ENCODE measurements around the gene PMP22.

Gene PMP22

DNA sequence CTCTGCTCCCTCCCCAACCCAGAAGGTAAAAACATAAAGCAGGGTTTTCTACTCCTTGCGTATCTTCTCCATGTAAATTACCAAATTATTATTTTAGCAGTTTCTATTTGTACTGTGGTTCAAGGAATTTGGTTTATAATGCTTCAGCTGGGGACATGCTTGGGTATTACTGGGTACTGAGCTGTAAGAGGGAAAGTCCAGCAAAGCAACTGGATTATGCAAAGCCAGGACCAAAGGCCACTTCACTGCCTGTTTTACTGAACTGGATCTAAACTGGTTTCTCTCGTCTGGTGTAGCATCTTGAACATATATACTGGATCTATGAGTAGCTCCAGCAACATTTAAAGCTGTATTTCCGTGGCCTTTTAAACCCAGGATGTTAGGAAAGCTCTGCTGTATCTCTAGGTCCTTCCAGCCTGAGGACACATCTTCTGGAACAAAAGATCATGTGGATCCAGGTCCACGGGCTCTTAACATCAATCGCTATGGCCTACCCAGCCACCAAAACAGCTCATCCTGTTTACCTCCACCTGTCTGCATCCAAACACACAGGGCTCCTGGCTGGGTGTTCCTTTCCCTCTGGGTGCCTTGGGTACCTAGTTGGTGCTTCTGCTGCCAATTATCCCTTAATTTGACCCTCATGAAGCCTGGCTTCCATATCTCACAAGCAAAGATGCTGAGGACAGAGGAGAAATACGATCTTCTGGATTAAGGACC is 7.2 kb downstream of the PMP22 start:
- H3K36me3 ChIP-seq (ENCODE audit: control insufficient read depth, insufficient read depth, low read length): no peaks in the 10 kb centered on the region
- H3K27me3 ChIP-seq (replicated peaks; ENCODE audit: control insufficient read depth, insufficient read depth, low read length): no peaks in the 10 kb centered on the region; the same call in none of the 2 replicates
- DNase-seq (ENCODE audit: extremely low read depth, insufficient read length): no peak
- TF ChIP-seq CTCF (IDR thresholded peaks at IDR 0.05; ENCODE audit: insufficient read depth, low read length, poor library complexity, severe bottlenecking): no peak
- no peak overlapping the region for H3K4me3 ChIP-seq (replicated peaks; ENCODE audit: low read depth, low read length)

GRCh38 chr17:15257258-15257788 is 7.8 kb downstream of the PMP22 start:
- no peak overlapping the region for H3K4me3 ChIP-seq (replicated peaks; ENCODE audit: low read depth, low read length)
- TF ChIP-seq CTCF (IDR thresholded peaks at IDR 0.05; ENCODE audit: insufficient read depth, low read length, poor library complexity, severe bottlenecking): peak; percentile 90
- peak; percentile 25 for DNase-seq (ENCODE audit: extremely low read depth, insufficient read length)
- no peaks in the 10 kb centered on the region; the same call in none of the 2 replicates for H3K27me3 ChIP-seq (replicated peaks; ENCODE audit: control insufficient read depth, insufficient read depth, low read length)
- no peaks in the 10 kb centered on the region for H3K36me3 ChIP-seq (ENCODE audit: control insufficient read depth, insufficient read depth, low read length)

DNA sequence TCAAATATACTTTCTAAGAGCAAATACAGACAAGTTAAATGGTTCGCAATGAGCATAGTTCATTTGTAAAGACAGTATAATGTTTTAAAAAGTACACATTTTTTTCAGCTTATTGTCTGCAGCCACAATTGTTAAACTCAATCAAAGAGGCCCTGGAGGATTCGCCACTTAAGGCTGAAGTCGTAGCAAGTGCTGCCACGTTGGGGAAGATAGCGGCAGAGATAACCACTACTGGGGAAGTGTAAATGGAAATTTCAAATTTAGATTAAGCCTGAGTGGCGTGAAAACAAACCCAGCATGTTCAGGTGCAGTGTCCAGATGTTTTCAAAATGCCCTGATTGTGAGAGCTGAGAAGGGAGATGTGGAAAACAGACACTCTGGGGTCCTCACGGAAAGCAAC is 8.4 kb downstream of the PMP22 start:
- no peaks in the 10 kb centered on the region; the same call in none of the 2 replicates for H3K27me3 ChIP-seq (replicated peaks; ENCODE audit: control insufficient read depth, insufficient read depth, low read length)
- DNase-seq (ENCODE audit: extremely low read depth, insufficient read length): no peak
- H3K36me3 ChIP-seq (ENCODE audit: control insufficient read depth, insufficient read depth, low read length): no peaks in the 10 kb centered on the region
- H3K4me3 ChIP-seq (replicated peaks; ENCODE audit: low read depth, low read length): no peak overlapping the region
- no peak for TF ChIP-seq CTCF (IDR thresholded peaks at IDR 0.05; ENCODE audit: insufficient read depth, low read length, poor library complexity, severe bottlenecking)

DNA sequence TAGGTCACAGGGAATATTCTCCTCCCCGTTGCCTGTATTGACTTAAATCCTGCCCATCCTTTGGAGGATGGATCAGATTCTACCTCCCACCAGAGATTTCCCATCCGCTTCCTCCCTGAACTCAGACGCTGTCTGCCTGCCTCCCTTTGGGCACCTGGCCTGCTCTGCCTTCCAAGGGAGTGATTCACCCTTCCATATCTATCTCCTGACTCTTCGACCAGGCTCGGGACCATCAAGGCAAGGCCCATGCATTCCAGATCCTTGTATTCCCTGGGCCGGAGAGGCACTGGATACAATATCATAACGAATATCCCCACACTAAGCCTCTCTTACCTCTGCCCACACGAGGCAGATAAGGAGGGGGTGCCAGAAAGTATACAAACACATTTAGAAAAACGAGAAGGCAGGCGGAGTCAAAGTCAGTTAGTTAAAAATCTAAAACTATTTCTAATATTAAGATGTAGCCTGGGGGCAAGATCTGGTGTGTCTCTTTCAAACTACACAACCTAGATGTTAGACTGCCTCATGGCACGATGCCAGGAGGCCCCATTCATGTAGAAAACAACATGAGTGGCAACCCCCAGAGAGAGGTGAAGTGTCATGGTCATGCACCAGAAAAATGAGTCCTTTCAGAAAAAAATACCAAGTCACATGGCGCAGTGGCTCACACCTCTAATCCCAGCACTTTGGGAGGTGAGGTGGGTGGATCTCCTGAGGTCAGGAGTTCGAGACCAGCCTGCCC is 9.2 kb downstream of the PMP22 start:
- DNase-seq (ENCODE audit: extremely low read depth, insufficient read length): no peak
- TF ChIP-seq CTCF (IDR thresholded peaks at IDR 0.05; ENCODE audit: insufficient read depth, low read length, poor library complexity, severe bottlenecking): no peak
- Histone ChIP-seq H3K4me3 (replicated peaks; ENCODE audit: low read depth, low read length) (no peak overlapping the region), H3K27me3 (replicated peaks; ENCODE audit: control insufficient read depth, insufficient read depth, low read length) (no peaks in the 10 kb centered on the region; the same call in none of the 2 replicates), H3K36me3 (ENCODE audit: control insufficient read depth, insufficient read depth, low read length) (no peaks in the 10 kb centered on the region)

GRCh38 chr17:15250135-15250860 is 14.8 kb downstream of the PMP22 start:
- no peak for DNase-seq (ENCODE audit: extremely low read depth, insufficient read length)
- no peak overlapping the region for H3K4me3 ChIP-seq (replicated peaks; ENCODE audit: low read depth, low read length)
- no peaks in the 10 kb centered on the region for H3K27me3 ChIP-seq (replicated peaks; ENCODE audit: control insufficient read depth, insufficient read depth, low read length)
- no peak for TF ChIP-seq CTCF (IDR thresholded peaks at IDR 0.05; ENCODE audit: insufficient read depth, low read length, poor library complexity, severe bottlenecking)
- H3K36me3 ChIP-seq (ENCODE audit: control insufficient read depth, insufficient read depth, low read length): no peaks in the 10 kb centered on the region

All from GM06990 (cell line).